Panc1 (cell line): ENCODE data around the gene NCAM1. TPM values are rescaled to one million over a fixed set of nuclear protein-coding genes. Genes with fewer than 3 reads are reported as not detected.

Source experiments
- ATAC-seq: fragments of 200-7000 bp; cut with Tn5 transposase; 2 replicates; pipeline ENCODE4 v1.9.1; 2020; ENCODE audit warnings: mild to moderate bottlenecking, moderate library complexity
- BruUV-seq: library from RNA; stranded (reverse); fragments of 400-500 nt; replicated peaks from 2 replicates; lab custom pipeline; 2021; lab: Mats Ljungman, UMichigan
- CTCF ChIA-PET: fragments of 300-600 bp; sonication (Branson Sonifier 250); formaldehyde crosslinking; loops from one replicate; lab custom pipeline; 2022; ENCODE audit warnings: antibody characterized with exemption; lab: Charles Lee
- POLR2A ChIA-PET: fragments of 300-600 bp; sonication (Branson Sonifier 250); formaldehyde crosslinking; loops from one replicate; lab custom pipeline; 2022; ENCODE audit warnings: antibody characterized with exemption; lab: Charles Lee
- DNase-seq: peaks from one replicate; pipeline ENCODE4 v3.0.0-alpha.2; 2010; ENCODE audit warnings: low read depth, low spot score
- H3K27ac ChIP-seq: 2 replicates; pipeline ENCODE4 v1.5.1; 2011; ENCODE audit warnings: mild to moderate bottlenecking, low read length, inconsistent platforms
- H3K27me3 ChIP-seq: fragments of 200-500 bp; sonication (Bioruptor generic); 2 replicates; pipeline ENCODE4 v1.6.0; 2014; ENCODE audit warnings: low read length, inconsistent platforms; ENCODE audit not compliant: control insufficient read depth, insufficient read depth
- H3K36me3 ChIP-seq: fragments of 200-500 bp; sonication (Bioruptor generic); 2 replicates; pipeline ENCODE4 v1.5.1; 2014; ENCODE audit warnings: inconsistent platforms, mild to moderate bottlenecking, low read length, moderate library complexity; ENCODE audit not compliant: control insufficient read depth, insufficient read depth
- H3K4me1 ChIP-seq: 2 replicates; pipeline ENCODE4 v1.5.1; 2011; ENCODE audit warnings: inconsistent platforms, mild to moderate bottlenecking, low read length, moderate library complexity; ENCODE audit not compliant: control insufficient read depth, insufficient read depth
- H3K4me3 ChIP-seq, 2 experiments: 2 replicates each; pipeline ENCODE4 v1.5.1; 2011 to 2012; ENCODE audit warnings: low read depth in 2 of 2, low read length in 2 of 2, mild to moderate bottlenecking in 2 of 2, inconsistent platforms in 1 of 2, moderate library complexity in 1 of 2
- H3K9me3 ChIP-seq: fragments of 200-500 bp; sonication (Bioruptor generic); 2 replicates; pipeline ENCODE4 v1.5.1; 2014; ENCODE audit warnings: low read depth, mild to moderate bottlenecking, inconsistent platforms, low read length, moderate library complexity; ENCODE audit not compliant: control insufficient read depth, insufficient read depth
- POLR2AphosphoS5 ChIP-seq: IDR thresholded peaks from 2 replicates; pipeline ENCODE4 v1.6.1; 2012; ENCODE audit warnings: mild to moderate bottlenecking, low read depth, low read length, moderate library complexity
- SIN3A ChIP-seq: IDR thresholded peaks from 2 replicates; pipeline ENCODE4 v1.6.1; 2012; ENCODE audit warnings: low read depth, mild to moderate bottlenecking, low read length, moderate library complexity, borderline replicate concordance; ENCODE audit not compliant: insufficient read depth
- TCF7L2 ChIP-seq: IDR thresholded peaks from 2 replicates; pipeline ENCODE4 v1.6.1; 2011; ENCODE audit warnings: mild to moderate bottlenecking, low read depth, low read length, inconsistent platforms
- in situ Hi-C: cut with HindIII; loops from 2 replicates; pipeline ENCODE4 v1.10.0; 2016; ENCODE audit warnings: low sequenced_read_pairs, low pct_unique_long_range_greater_than_20kb
- intact Hi-C: fragments of 100-400 bp; cut with micrococcal nuclease; formaldehyde crosslinking; loops from one replicate; pipeline ENCODE4 v1.10.0; 2022; ENCODE audit not compliant: unreplicated experiment
- total RNA-seq: library from RNA; stranded (reverse); gene quantifications from one replicate; pipeline ENCODE4 v1.2.1, GENCODE V29; 2021; ENCODE audit not compliant: unreplicated experiment
- TF ChIP-seq, protein P1 (sequence below), 2 experiments: IDR thresholded peaks; 2 replicates each; pipeline ENCODE4 v1.6.1; 2011 to 2012; ENCODE audit warnings: low read depth in 2 of 2, control low read depth in 1 of 2, low read length in 1 of 2, mild to moderate bottlenecking in 1 of 2, moderate library complexity in 1 of 2; ENCODE audit not compliant: insufficient read depth in 1 of 2
- TF ChIP-seq, protein P2 (sequence below): fragments of 450-650 bp; IDR thresholded peaks from 2 replicates; pipeline ENCODE4 v1.5.1; 2017; ENCODE audit warnings: mild to moderate bottlenecking

NCAM1 gene
- total RNA-seq, 1 experiment from 2014 or later = 0.18 TPM

DNA sequence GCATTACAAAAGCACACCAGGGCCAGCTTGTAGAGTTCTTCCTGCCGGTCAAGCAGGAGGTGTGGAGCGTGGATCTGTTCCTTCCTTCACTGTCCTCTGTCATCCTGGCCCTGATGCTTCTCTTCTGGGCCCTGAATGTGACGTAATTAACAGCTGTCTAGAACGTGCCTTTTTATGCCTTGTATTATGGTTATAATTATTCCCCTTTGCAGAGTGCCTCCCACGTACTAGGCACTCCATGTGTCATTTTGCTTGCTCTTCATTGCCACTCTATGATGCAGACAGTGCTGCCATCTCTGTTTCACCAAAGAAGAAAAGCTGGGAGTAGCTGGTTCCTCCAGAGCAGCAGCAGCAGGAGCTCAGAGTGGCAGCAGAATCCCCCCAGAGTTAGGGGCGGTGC lies 221.1 kb downstream of the NCAM1 start:
- H3K36me3 ChIP-seq = no peaks in the 10 kb centered on the region
- BruUV-seq = no TSS peak
- POLR2A ChIA-PET = no interaction called here
- TF ChIP-seq TCF7L2 = no peak
- TF ChIP-seq, protein P1, sequence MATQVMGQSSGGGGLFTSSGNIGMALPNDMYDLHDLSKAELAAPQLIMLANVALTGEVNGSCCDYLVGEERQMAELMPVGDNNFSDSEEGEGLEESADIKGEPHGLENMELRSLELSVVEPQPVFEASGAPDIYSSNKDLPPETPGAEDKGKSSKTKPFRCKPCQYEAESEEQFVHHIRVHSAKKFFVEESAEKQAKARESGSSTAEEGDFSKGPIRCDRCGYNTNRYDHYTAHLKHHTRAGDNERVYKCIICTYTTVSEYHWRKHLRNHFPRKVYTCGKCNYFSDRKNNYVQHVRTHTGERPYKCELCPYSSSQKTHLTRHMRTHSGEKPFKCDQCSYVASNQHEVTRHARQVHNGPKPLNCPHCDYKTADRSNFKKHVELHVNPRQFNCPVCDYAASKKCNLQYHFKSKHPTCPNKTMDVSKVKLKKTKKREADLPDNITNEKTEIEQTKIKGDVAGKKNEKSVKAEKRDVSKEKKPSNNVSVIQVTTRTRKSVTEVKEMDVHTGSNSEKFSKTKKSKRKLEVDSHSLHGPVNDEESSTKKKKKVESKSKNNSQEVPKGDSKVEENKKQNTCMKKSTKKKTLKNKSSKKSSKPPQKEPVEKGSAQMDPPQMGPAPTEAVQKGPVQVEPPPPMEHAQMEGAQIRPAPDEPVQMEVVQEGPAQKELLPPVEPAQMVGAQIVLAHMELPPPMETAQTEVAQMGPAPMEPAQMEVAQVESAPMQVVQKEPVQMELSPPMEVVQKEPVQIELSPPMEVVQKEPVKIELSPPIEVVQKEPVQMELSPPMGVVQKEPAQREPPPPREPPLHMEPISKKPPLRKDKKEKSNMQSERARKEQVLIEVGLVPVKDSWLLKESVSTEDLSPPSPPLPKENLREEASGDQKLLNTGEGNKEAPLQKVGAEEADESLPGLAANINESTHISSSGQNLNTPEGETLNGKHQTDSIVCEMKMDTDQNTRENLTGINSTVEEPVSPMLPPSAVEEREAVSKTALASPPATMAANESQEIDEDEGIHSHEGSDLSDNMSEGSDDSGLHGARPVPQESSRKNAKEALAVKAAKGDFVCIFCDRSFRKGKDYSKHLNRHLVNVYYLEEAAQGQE (IDR thresholded peaks at IDR 0.05; ENCODE audit: insufficient read depth in 1 of 2, low read depth in 2 of 2, low read length in 1 of 2) = no peak
- TF ChIP-seq SIN3A = no peak
- TF ChIP-seq, protein P2, sequence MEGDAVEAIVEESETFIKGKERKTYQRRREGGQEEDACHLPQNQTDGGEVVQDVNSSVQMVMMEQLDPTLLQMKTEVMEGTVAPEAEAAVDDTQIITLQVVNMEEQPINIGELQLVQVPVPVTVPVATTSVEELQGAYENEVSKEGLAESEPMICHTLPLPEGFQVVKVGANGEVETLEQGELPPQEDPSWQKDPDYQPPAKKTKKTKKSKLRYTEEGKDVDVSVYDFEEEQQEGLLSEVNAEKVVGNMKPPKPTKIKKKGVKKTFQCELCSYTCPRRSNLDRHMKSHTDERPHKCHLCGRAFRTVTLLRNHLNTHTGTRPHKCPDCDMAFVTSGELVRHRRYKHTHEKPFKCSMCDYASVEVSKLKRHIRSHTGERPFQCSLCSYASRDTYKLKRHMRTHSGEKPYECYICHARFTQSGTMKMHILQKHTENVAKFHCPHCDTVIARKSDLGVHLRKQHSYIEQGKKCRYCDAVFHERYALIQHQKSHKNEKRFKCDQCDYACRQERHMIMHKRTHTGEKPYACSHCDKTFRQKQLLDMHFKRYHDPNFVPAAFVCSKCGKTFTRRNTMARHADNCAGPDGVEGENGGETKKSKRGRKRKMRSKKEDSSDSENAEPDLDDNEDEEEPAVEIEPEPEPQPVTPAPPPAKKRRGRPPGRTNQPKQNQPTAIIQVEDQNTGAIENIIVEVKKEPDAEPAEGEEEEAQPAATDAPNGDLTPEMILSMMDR = no peak
- TF ChIP-seq POLR2AphosphoS5 = no peak
- intact Hi-C loops (no loop called here), in situ Hi-C loops (no loop called here)
- ATAC-seq (no peak), DNase-seq (no peak)
- no peaks in the 10 kb centered on the region for H3K9me3 ChIP-seq
- H3K27ac ChIP-seq = no peak overlapping the region
- CTCF ChIA-PET = no interaction called here
- no peak overlapping the region for H3K4me3 ChIP-seq
- H3K4me1 ChIP-seq = no peaks in the 10 kb centered on the region
- peaks cover 29% of the 10 kb centered on the region for H3K27me3 ChIP-seq

DNA sequence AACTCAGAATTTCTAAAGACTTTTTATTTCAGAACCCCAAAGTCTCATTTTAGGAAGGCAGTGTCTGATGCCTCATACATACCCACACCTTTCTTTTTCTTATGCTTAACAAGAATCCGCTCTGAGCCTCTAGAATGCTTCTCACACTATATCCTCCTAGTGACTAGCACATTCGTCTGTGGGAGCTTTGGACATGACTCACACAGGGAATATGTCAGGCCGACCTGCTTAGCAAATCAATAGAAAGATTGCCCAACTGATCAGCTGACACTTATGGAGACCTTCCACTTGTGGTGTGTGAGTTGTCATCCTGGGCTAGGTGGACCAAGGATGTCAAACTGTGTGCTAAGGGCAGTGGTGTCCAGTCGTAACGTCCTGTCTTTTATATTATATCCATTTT lies 223.3 kb downstream of the NCAM1 start:
- no TSS peak for BruUV-seq
- Histone ChIP-seq H3K4me1 (no peaks in the 10 kb centered on the region), H3K27ac (no peak overlapping the region), H3K27me3 (peaks cover 20% of the 10 kb centered on the region), H3K9me3 (no peaks in the 10 kb centered on the region), H3K36me3 (no peaks in the 10 kb centered on the region), H3K4me3 (no peak overlapping the region)
- DNase-seq = peak; percentile 2
- no peak for ATAC-seq
- TF ChIP-seq SIN3A (no peak), TCF7L2 (no peak), POLR2AphosphoS5 (no peak)
- TF ChIP-seq, protein P2 = no peak
- TF ChIP-seq, protein P1 (IDR thresholded peaks at IDR 0.05; ENCODE audit: insufficient read depth in 1 of 2, low read depth in 2 of 2, low read length in 1 of 2) = no peak
- POLR2A ChIA-PET = no interaction called here
- intact Hi-C loops = no loop called here
- in situ Hi-C loops = no loop called here
- CTCF ChIA-PET = no interaction called here
